Colonic mucosa (tissue), 4 donors: Measurements from ENCODE around the gene ASB10. TPM values are rescaled to one million over a fixed set of nuclear protein-coding genes. Genes with fewer than 3 reads are reported as not detected.

Experiments
- DNase-seq: peaks from one replicate; pipeline ENCODE4 v3.0.0-alpha.2; 2020
- H3K27ac ChIP-seq: fragments of 200-600 bp; one replicate; pipeline ENCODE4 v1.8.0; 2021
- H3K27me3 ChIP-seq: fragments of 200-600 bp; one replicate; pipeline ENCODE4 v1.8.0; 2021
- H3K36me3 ChIP-seq: fragments of 200-600 bp; one replicate; pipeline ENCODE4 v1.8.0; 2021
- H3K4me1 ChIP-seq: fragments of 200-600 bp; one replicate; pipeline ENCODE4 v1.8.0; 2021; ENCODE audit warnings: mild to moderate bottlenecking
- H3K4me3 ChIP-seq: fragments of 200-600 bp; one replicate; pipeline ENCODE4 v1.8.0; 2021
- H3K9ac ChIP-seq, 2 donors: one replicate each; pipeline ENCODE4 v1.7.0; 2013; ENCODE audit warnings: control low read depth in 2 of 2, low read depth in 2 of 2, low read length in 2 of 2
- H3K9me3 ChIP-seq: fragments of 200-600 bp; one replicate; pipeline ENCODE4 v1.8.0; 2021
- intact Hi-C: fragments of 100-400 bp; cut with DNase I; formaldehyde crosslinking; loops from one replicate; pipeline ENCODE4 v1.14.1; 2022
- total RNA-seq, 2 donors: library from RNA; stranded (reverse); fragmentation: NEBNext Ultra II Directional in 1 of 2; extraction: Animal tissue kit (Norgen Biotek cat#: 25700) in 1 of 2; gene quantifications; one replicate each; pipeline ENCODE4 v1.2.1, GENCODE V29; 2021
- TF ChIP-seq, protein P1 (sequence below): fragments of 200-600 bp; IDR thresholded peaks from one replicate; pipeline ENCODE4 v1.8.0; 2022; ENCODE audit warnings: antibody characterized with exemption, mild to moderate bottlenecking
- donor health status: healthy.
- donor health status: DM: no; HTN: no; CAD: no.
- donor health status: DM: no; HTN: no; CAD: no.

Gene ASB10
- total RNA-seq, 2 donors from 2014 or later, result not detected

DNA sequence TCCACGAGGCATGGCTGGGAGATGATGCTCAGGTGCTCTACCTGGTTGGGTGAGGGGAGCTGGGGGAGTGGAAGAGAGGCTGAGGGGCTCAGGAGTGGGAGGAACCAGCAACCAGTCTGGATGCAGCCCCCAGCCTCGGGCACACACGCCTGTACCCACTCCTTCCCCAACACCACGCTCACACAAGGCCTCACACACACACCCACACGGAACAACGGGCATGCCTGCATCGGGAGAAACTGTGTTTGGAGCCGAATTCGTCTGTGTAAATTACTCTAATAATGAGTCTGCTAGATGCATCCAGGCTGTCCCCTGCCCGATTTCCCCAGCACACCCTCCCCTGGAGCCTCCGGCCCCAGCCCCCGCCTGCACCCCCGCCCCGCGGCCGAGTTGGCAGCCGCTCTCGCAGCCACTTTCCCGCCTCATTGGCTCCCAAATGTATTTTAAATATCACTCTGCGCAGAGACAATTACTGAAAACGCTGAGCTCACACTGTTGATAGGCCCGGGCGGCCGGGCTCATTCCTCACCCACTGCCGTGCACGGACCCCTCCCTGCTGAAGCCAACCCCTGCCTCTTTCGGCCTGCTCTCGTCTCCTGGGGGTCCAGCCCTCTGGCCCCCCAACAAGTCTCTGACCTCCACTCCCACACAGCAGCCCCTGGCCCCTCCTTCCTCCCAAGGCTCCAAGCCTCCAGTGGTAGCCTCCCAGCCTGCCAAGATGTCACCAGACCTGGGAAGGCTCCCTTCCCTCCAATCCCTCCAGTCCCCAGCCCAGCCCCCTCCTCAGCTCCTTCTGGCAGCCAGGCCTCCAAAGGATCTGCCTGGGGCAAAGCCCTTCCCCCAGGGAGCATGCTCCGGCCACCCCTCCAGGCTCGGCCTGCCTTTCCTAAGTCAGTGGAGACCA, 12.1 kb upstream of the ASB10 start:
- Histone ChIP-seq H3K27ac (no peak overlapping the region), H3K4me1 (no peaks in the 10 kb centered on the region), H3K9ac (no peak overlapping the region), H3K9me3 (no peaks in the 10 kb centered on the region), H3K27me3 (no peaks in the 10 kb centered on the region), H3K4me3 (no peak overlapping the region), H3K36me3 (no peaks in the 10 kb centered on the region)
- intact Hi-C loops, result no loop called here
- TF ChIP-seq, protein P1, sequence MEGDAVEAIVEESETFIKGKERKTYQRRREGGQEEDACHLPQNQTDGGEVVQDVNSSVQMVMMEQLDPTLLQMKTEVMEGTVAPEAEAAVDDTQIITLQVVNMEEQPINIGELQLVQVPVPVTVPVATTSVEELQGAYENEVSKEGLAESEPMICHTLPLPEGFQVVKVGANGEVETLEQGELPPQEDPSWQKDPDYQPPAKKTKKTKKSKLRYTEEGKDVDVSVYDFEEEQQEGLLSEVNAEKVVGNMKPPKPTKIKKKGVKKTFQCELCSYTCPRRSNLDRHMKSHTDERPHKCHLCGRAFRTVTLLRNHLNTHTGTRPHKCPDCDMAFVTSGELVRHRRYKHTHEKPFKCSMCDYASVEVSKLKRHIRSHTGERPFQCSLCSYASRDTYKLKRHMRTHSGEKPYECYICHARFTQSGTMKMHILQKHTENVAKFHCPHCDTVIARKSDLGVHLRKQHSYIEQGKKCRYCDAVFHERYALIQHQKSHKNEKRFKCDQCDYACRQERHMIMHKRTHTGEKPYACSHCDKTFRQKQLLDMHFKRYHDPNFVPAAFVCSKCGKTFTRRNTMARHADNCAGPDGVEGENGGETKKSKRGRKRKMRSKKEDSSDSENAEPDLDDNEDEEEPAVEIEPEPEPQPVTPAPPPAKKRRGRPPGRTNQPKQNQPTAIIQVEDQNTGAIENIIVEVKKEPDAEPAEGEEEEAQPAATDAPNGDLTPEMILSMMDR, result no peak
- no peak for DNase-seq

DNA sequence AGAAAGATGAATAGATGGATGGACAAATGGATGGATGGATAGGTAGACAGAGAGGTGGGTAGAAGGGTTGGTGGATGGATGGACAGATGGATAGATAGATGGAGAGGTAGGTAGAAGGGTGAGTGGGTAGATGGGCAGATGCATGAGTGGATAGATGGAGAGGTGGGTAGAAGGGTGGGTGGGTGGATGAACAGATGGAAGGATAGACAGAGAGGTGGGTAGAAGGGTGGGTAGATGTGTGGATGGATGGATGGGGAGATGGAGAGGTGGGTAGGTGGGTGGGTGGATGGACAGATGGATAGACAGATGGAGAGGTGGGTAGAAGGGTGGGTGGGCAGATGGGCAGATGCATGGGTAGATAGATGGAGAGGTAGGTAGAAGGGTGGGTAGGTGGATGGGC, 10.9 kb upstream of the ASB10 start:
- H3K36me3 ChIP-seq, result no peaks in the 10 kb centered on the region
- H3K27ac ChIP-seq, result no peak overlapping the region
- H3K9me3 ChIP-seq, result no peaks in the 10 kb centered on the region
- no peak for DNase-seq
- intact Hi-C loops, result no loop called here
- H3K27me3 ChIP-seq, result no peaks in the 10 kb centered on the region
- no peak overlapping the region for H3K4me3 ChIP-seq
- TF ChIP-seq, protein P1, result no peak
- H3K4me1 ChIP-seq, result no peaks in the 10 kb centered on the region
- H3K9ac ChIP-seq, result no peak overlapping the region

DNA sequence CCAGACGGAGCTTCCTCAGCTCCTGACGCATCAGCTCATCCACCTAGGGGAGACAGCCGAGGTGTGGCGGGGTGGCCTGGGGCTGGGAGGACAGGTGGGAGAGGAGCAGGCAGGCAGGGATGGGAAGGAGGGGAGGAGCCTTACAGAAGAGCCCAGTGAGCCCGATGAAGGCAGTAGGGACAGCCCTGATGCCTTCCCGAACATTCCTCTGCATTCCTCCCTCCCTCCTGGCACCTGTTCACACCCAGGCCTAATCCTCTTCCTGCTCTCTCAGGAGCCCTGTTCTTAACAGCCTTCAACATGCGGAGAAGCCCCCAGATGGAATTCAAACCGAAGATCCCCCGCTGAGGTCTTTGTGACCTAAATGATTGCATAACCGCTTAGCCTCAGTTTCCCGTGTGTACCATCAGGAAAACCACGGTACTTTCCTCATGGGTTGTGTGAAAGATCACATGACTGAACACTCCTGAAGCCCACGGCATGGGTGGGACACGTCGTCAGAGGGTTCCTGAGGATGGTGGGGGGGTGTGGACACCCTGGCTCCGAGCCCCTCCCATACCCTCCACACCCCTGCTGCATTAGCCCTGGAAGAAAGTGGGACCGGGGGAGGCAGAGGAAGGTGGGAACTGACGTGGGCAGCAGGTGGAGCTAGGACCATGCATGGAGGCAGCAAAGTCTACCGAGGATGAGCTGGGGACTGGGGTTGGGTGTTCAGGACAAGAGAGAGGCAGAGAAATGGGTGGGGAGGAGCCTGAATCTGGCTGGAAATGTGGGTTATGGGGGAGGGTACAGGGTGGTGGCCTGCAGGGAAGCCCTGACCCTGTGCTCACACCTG, 8.8 kb upstream of the ASB10 start:
- no peaks in the 10 kb centered on the region for H3K4me1 ChIP-seq
- DNase-seq, result no peak
- no peak overlapping the region for H3K9ac ChIP-seq
- no peak overlapping the region for H3K27ac ChIP-seq
- H3K27me3 ChIP-seq, result no peaks in the 10 kb centered on the region
- TF ChIP-seq, protein P1, result no peak
- H3K4me3 ChIP-seq, result no peak overlapping the region
- H3K9me3 ChIP-seq, result no peaks in the 10 kb centered on the region
- intact Hi-C loops, result no loop called here
- no peaks in the 10 kb centered on the region for H3K36me3 ChIP-seq

DNA sequence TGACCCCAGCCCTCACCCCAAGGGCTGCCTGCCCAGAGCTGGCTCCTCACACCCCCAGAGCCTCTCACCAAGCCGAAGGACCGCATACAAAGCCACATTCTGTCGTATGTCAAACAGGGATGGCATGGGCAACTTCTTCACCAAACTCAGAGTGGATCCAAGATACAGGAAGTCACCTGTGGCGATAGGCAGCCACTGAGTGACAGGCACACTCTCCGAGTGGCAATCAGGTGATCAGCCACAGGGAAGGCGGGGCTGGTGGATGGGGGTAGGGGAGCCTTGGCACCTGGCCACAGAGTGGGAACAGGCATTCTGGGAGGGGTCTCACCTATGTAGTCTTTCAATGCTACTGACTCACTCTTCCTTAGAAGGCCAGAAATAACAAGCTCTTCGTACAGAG, 7.1 kb upstream of the ASB10 start:
- no peaks in the 10 kb centered on the region for H3K36me3 ChIP-seq
- no peak overlapping the region for H3K4me3 ChIP-seq
- no peak overlapping the region for H3K27ac ChIP-seq
- TF ChIP-seq, protein P1, result no peak
- H3K4me1 ChIP-seq, result no peaks in the 10 kb centered on the region
- no peak overlapping the region for H3K9ac ChIP-seq
- H3K27me3 ChIP-seq, result no peaks in the 10 kb centered on the region
- H3K9me3 ChIP-seq, result no peaks in the 10 kb centered on the region
- no peak for DNase-seq
- intact Hi-C loops, result no loop called here

DNA sequence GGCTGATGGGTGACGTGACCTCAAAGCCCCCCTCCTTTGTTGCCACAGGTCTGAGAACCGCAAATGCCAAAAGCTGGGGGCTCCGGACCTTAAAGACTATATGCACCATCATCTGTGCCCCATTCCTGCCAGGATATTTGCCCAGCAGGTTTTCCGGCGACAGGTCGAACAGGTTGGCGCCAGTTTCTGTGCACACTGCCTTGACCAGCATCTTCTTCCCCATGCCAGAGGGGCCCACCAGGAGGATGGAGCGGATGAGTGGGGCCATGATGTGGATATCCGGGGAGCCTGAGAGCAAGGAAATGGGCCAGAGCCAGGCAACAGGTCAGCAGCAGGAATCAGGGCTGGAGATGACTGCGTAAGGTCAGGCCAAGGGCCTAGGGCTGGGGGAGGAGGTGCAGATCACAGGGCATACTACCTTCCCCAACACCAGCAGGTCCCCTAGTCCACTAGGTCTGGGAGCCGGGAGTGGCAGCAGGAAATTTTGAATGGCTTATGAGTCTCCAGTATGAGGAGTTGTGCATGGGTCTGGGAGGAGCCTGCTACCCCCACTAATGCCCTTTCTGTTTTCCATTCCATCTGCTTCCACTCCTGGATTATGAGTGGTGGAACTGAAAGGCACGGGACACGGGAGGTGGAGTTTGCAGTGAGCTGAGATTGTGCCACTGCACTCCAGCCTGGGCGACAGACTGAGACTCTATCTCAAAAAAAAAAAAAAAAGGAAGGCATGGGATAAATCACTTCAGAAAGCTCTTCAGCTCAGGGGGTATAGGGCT, 6.3 kb upstream of the ASB10 start:
- Histone ChIP-seq H3K9ac (no peak overlapping the region), H3K9me3 (no peaks in the 10 kb centered on the region), H3K27me3 (no peaks in the 10 kb centered on the region), H3K27ac (no peak overlapping the region), H3K4me3 (no peak overlapping the region), H3K36me3 (no peaks in the 10 kb centered on the region), H3K4me1 (no peaks in the 10 kb centered on the region)
- TF ChIP-seq, protein P1, result no peak
- intact Hi-C loops, result no loop called here
- DNase-seq, result no peak
